Measurements from ENCODE around the gene VPS25.

DNA sequence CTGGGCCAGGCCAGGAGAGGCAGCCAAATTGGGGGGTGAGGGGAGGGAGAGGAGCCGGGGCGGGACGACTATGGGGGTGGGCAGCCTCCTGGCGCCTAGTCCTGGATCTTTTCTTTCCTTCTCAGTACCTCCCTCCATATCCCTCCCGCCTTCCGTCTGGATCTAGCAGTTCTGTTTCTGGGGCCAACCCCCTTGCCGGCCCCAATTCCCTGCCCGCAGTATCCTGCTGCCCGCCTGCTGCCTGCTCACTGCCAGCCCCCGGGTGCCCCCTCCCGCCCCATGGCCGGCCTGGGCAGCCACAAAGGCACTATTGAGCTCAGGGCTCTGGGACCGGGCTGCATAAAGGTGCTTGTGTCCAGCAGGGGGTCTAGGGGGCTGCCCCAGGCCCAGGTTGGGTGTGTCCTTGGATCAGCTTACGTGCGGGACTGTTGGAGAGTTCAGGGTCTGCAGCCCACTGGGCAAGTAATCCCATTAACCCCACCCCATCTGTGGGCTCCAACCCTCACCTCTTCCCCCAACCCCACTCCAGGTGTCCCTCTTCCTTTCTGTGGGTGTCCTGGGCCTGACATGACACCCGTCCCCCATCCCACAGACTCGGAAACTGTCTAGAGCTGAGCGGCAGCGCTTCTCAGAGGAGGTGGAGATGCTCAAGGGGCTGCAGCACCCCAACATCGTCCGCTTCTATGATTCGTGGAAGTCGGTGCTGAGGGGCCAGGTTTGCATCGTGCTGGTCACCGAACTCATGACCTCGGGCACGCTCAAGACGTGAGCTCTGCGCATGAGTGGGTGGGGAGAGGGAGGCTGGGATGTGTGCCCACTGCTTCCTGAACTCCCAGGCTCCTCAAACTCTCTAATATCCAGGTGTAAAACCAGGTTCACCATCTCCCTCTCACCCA lies 9.2 kb downstream of the VPS25 start:
- TF ChIP-seq CTCF (conservative IDR thresholded peaks at IDR 0.05; ENCODE audit: low read length) (no peak), EZH2phosphoT487 (IDR thresholded peaks at IDR 0.05; ENCODE audit: borderline replicate concordance, low read depth, low read length) (no peak)

Measured in OCI-LY7 (cell line).